Esophagus muscularis mucosa (tissue), 4 donors: ENCODE data around the gene CEP164. TPM values are rescaled to one million over a fixed set of nuclear protein-coding genes. Genes with fewer than 3 reads are reported as not detected.

ENCODE experiments used
- DNase-seq: peaks from one replicate; pipeline ENCODE4 v3.0.0-alpha.2; 2017; ENCODE audit errors: extremely low spot score
- H3K27ac ChIP-seq, 4 donors: fragments of 200-600 bp; sonication (generic); replicated peaks in 1 of 4; 1 replicate in 3 of 4; 2 replicates in 1 of 4; pipeline ENCODE4 v1.5.1; 2016 to 2019; ENCODE audit warnings: mild to moderate bottlenecking in 1 of 4
- H3K27me3 ChIP-seq, 4 donors: fragments of 200-600 bp; sonication (generic); one replicate each; pipeline versions ENCODE4 v1.5.1 to v1.6.0; 2016 to 2019
- H3K36me3 ChIP-seq, 4 donors: fragments of 200-600 bp; sonication (generic); one replicate each; pipeline ENCODE4 v1.5.1; 2016 to 2019
- H3K4me1 ChIP-seq, 4 donors: fragments of 200-600 bp; sonication (generic); one replicate each; pipeline ENCODE4 v1.5.1; 2016 to 2019
- H3K4me3 ChIP-seq, 4 donors: fragments of 200-600 bp; sonication (generic); 1 replicate in 2 of 4; 2 replicates in 2 of 4; pipeline ENCODE4 v1.5.1; 2016 to 2019; ENCODE audit warnings: mild to moderate bottlenecking in 4 of 4, moderate library complexity in 1 of 4
- H3K9me3 ChIP-seq, 4 donors: fragments of 200-600 bp; sonication (generic); 1 replicate in 3 of 4; 2 replicates in 1 of 4; pipeline ENCODE4 v1.5.1; 2016 to 2019
- CTCF ChIP-seq, 3 experiments: fragments of 200-600 bp in 2 of 3; fragments of 450-650 bp in 1 of 3; sonication (generic) in 2 of 3; IDR thresholded peaks; one replicate each; pipeline ENCODE4 v1.5.1; 2017 to 2019; ENCODE audit warnings: antibody characterized with exemption in 3 of 3, mild to moderate bottlenecking in 2 of 3, moderate library complexity in 1 of 3
- EP300 ChIP-seq: sonication (generic); formaldehyde crosslinking; IDR thresholded peaks from one replicate; pipeline ENCODE4 v1.6.1; 2017; ENCODE audit warnings: antibody characterized with exemption
- POLR2A ChIP-seq: fragments of 450-650 bp; IDR thresholded peaks from one replicate; pipeline ENCODE4 v1.6.1; 2017; ENCODE audit warnings: antibody characterized with exemption, moderate library complexity, mild to moderate bottlenecking, low read depth
- POLR2AphosphoS5 ChIP-seq, 2 donors: sonication (generic); formaldehyde crosslinking; IDR thresholded peaks; one replicate each; pipeline ENCODE4 v1.6.1; 2017; ENCODE audit warnings: antibody characterized with exemption in 2 of 2
- WGBS: methylation state at CpG from one replicate; pipeline ENCODE4 v1.1.5; 2018; 5-methylcytosine and 5-hydroxymethylcytosine counted together
- intact Hi-C: fragments of 100-400 bp; cut with DNase I; formaldehyde crosslinking; loops from one replicate; pipeline ENCODE4 v1.15.1; 2023
- total RNA-seq, 4 donors: library from RNA; depleted of rRNA; stranded (reverse); fragments of >200 nt; gene quantifications; one replicate each; pipeline versions ENCODE4 v1.1.0 to v1.2.1, GENCODE V29; 2016

CEP164 gene
- total RNA-seq, 4 donors from 2014 or later = 16.4 to 21.2 (median 18.7) TPM

GRCh38 chr11:117437041-117437790, 109.6 kb downstream of the CEP164 start:
- Histone ChIP-seq H3K27ac (no peak overlapping the region), H3K36me3 (peaks cover 0 to 12% (median 5%) of the 10 kb centered on the region in 4 donors), H3K4me3 (no peak overlapping the region), H3K4me1 (no peaks in the 10 kb centered on the region), H3K27me3 (peaks cover 0 to 17% (median 0%) of the 10 kb centered on the region in 4 donors), H3K9me3 (no peaks in the 10 kb centered on the region)
- TF ChIP-seq POLR2A (no peak), EP300 (no peak), POLR2AphosphoS5 (IDR thresholded peaks at IDR 0.05) (no peak), CTCF (IDR thresholded peaks at IDR 0.05) (no peak)
- intact Hi-C loops = no loop called here
- no peak for DNase-seq
- WGBS = 84% methylated on average over 21 of the region's 23 CpGs

- DNase-seq = no peak
- intact Hi-C loops = no loop called here
- Histone ChIP-seq H3K9me3 (no peaks in the 10 kb centered on the region), H3K27ac (no peak overlapping the region), H3K4me1 (no peaks in the 10 kb centered on the region), H3K4me3 (no peak overlapping the region), H3K27me3 (peaks cover 0 to 22% (median 0%) of the 10 kb centered on the region in 4 donors), H3K36me3 (peaks cover 0 to 12% (median 4%) of the 10 kb centered on the region in 4 donors)
- 98% methylated on average over 14 of the region's 14 CpGs for WGBS
- TF ChIP-seq POLR2A = no peak
- TF ChIP-seq CTCF (IDR thresholded peaks at IDR 0.05) = no peak
- no peak for TF ChIP-seq EP300
- TF ChIP-seq POLR2AphosphoS5 (IDR thresholded peaks at IDR 0.05) = no peak
These were observed 110.1 kb downstream of the CEP164 start for GRCh38 chr11:117437791-117438130.

GRCh38 chr11:117438371-117439000, 110.8 kb downstream of the CEP164 start:
- Histone ChIP-seq H3K4me1 (peaks cover 0 to under 1% (median 0%) of the 10 kb centered on the region in 4 donors), H3K36me3 (peaks cover 0 to 4% (median 2%) of the 10 kb centered on the region in 4 donors), H3K9me3 (no peaks in the 10 kb centered on the region), H3K27ac (no peak overlapping the region), H3K4me3 (no peak overlapping the region), H3K27me3 (peaks cover 0 to 29% (median 0%) of the 10 kb centered on the region in 4 donors)
- TF ChIP-seq CTCF (IDR thresholded peaks at IDR 0.05) = no peak
- TF ChIP-seq POLR2AphosphoS5 (IDR thresholded peaks at IDR 0.05) = no peak
- no peak for TF ChIP-seq EP300
- TF ChIP-seq POLR2A = no peak
- WGBS = 80% methylated on average over 16 of the region's 17 CpGs
- DNase-seq = no peak
- intact Hi-C loops = no loop called here

- Histone ChIP-seq H3K9me3 (no peaks in the 10 kb centered on the region), H3K4me3 (no peak overlapping the region), H3K27me3 (peaks cover 0 to 37% (median 4%) of the 10 kb centered on the region in 4 donors), H3K4me1 (peaks cover 0 to 7% (median 5%) of the 10 kb centered on the region in 4 donors), H3K27ac (no peak overlapping the region), H3K36me3 (peaks cover 0 to 4% (median 0%) of the 10 kb centered on the region in 4 donors)
- intact Hi-C loops = no loop called here
- TF ChIP-seq EP300 (no peak), POLR2AphosphoS5 (IDR thresholded peaks at IDR 0.05) (no peak), CTCF (IDR thresholded peaks at IDR 0.05) (no peak), POLR2A (no peak)
- 92% methylated on average over 8 of the region's 13 CpGs for WGBS
- DNase-seq = no peak
These were observed 111.6 kb downstream of the CEP164 start for GRCh38 chr11:117439256-117439655.
